IMR-90 (cell line): Measurements from ENCODE around the gene EDN2. TPM values are rescaled to one million over a fixed set of nuclear protein-coding genes. Genes with fewer than 3 reads are reported as not detected.

ENCODE experiments used
- ATAC-seq: fragments of 200-7000 bp; cut with Tn5 transposase; 2 replicates; pipeline ENCODE4 v1.9.1; 2020; ENCODE audit warnings: low read depth, mild to moderate bottlenecking, moderate library complexity
- BruUV-seq: library from RNA; stranded (reverse); fragments of 400-500 nt; replicated peaks from 2 replicates; lab custom pipeline; 2021; lab: Mats Ljungman, UMichigan
- CTCF ChIA-PET: fragments of 300-600 bp; formaldehyde crosslinking; extraction: SDS; loops from one replicate; lab custom pipeline; 2021; ENCODE audit warnings: antibody characterized with exemption; lab: Yijun Ruan, JAX
- POLR2A ChIA-PET: fragments of 300-600 bp; sonication (Branson Sonifier 250); formaldehyde crosslinking; loops from one replicate; lab custom pipeline; 2022; ENCODE audit warnings: antibody characterized with exemption; ENCODE audit not compliant: unreplicated experiment; lab: Charles Lee
- DNase-seq: peaks from one replicate; pipeline ENCODE4 v3.0.0; 2013
- H2AFZ ChIP-seq: replicated peaks from 2 replicates; pipeline ENCODE3; 2013; ENCODE audit warnings: low read length, mild to moderate bottlenecking; ENCODE audit not compliant: poor library complexity
- H2AK5ac ChIP-seq: 2 replicates; pipeline ENCODE4 v1.6.1; 2013; ENCODE audit warnings: low read depth, low read length, inconsistent platforms
- H2AK9ac ChIP-seq: replicated peaks from 2 replicates; pipeline ENCODE3; 2013; ENCODE audit warnings: mild to moderate bottlenecking, low read depth, low read length, moderate library complexity; ENCODE audit not compliant: poor library complexity
- H2BK120ac ChIP-seq: 2 replicates; pipeline ENCODE4 v1.6.1; 2013; ENCODE audit warnings: low read depth, low read length, inconsistent platforms
- H2BK15ac ChIP-seq: 3 replicates; pipeline ENCODE4 v1.6.1; 2013; ENCODE audit warnings: low read depth, low read length, inconsistent platforms
- H2BK20ac ChIP-seq: 2 replicates; pipeline ENCODE4 v1.6.1; 2013; ENCODE audit warnings: low read depth, mild to moderate bottlenecking, inconsistent platforms, low read length, moderate library complexity
- H2BK5ac ChIP-seq: 2 replicates; pipeline ENCODE4 v1.6.1; 2013; ENCODE audit warnings: mild to moderate bottlenecking, low read depth, low read length, inconsistent platforms; ENCODE audit not compliant: poor library complexity, severe bottlenecking
- H3K14ac ChIP-seq: replicated peaks from 2 replicates; pipeline ENCODE4 v1.6.1; 2013; ENCODE audit warnings: low read depth, low read length, inconsistent platforms
- H3K18ac ChIP-seq: 2 replicates; pipeline ENCODE4 v1.6.1; 2013; ENCODE audit warnings: low read depth, low read length, control low read depth
- H3K23ac ChIP-seq: 2 replicates; pipeline ENCODE4 v1.6.1; 2013; ENCODE audit warnings: low read depth, low read length, inconsistent platforms
- H3K27ac ChIP-seq: 2 replicates; pipeline ENCODE4 v1.5.1; 2013; ENCODE audit warnings: mild to moderate bottlenecking, control low read depth, low read length; ENCODE audit not compliant: insufficient read depth
- H3K27me3 ChIP-seq: 2 replicates; pipeline ENCODE4 v1.6.1; 2013; ENCODE audit warnings: low read length; ENCODE audit not compliant: control insufficient read depth, insufficient read depth
- H3K36me3 ChIP-seq: 2 replicates; pipeline ENCODE4 v1.6.1; 2013; ENCODE audit warnings: low read length, mixed read lengths; ENCODE audit not compliant: control insufficient read depth, insufficient read depth
- H3K4ac ChIP-seq: 2 replicates; pipeline ENCODE4 v1.6.1; 2013; ENCODE audit warnings: low read depth, low read length, inconsistent platforms
- H3K4me1 ChIP-seq: 2 replicates; pipeline ENCODE4 v1.6.1; 2013; ENCODE audit warnings: low read length, mixed read lengths; ENCODE audit not compliant: control insufficient read depth, insufficient read depth
- H3K4me2 ChIP-seq: 2 replicates; pipeline ENCODE4 v1.6.1; 2013; ENCODE audit warnings: low read depth, mild to moderate bottlenecking, control low read depth, low read length, moderate library complexity
- H3K4me3 ChIP-seq: 2 replicates; pipeline ENCODE4 v1.5.1; 2013; ENCODE audit warnings: low read depth, mild to moderate bottlenecking, control low read depth, low read length, moderate library complexity; ENCODE audit not compliant: insufficient read depth
- H3K56ac ChIP-seq: 2 replicates; pipeline ENCODE4 v1.6.1; 2013; ENCODE audit warnings: low read length, inconsistent platforms; ENCODE audit not compliant: insufficient read depth; ENCODE audit errors: extremely low read depth
- H3K79me1 ChIP-seq, 2 experiments: 2 replicates each; pipeline ENCODE4 v1.6.1; 2013; ENCODE audit warnings: low read length in 2 of 2, inconsistent platforms in 1 of 2, low read depth in 1 of 2
- H3K9ac ChIP-seq: 2 replicates; pipeline ENCODE4 v1.6.1; 2013; ENCODE audit warnings: low read depth, low read length, control low read depth
- H3K9me1 ChIP-seq: 2 replicates; pipeline ENCODE4 v1.6.1; 2013; ENCODE audit warnings: low read length, inconsistent platforms; ENCODE audit not compliant: insufficient read depth
- H3K9me3 ChIP-seq: 2 replicates; pipeline ENCODE4 v1.6.1; 2013; ENCODE audit warnings: low read length; ENCODE audit not compliant: control insufficient read depth, insufficient read depth
- H4K20me1 ChIP-seq: 2 replicates; pipeline ENCODE4 v1.6.1; 2013; ENCODE audit warnings: low read length, inconsistent platforms; ENCODE audit not compliant: insufficient read depth
- H4K5ac ChIP-seq: 2 replicates; pipeline ENCODE4 v1.6.1; 2013; ENCODE audit warnings: mild to moderate bottlenecking, low read depth, low read length, control low read depth
- H4K8ac ChIP-seq, 2 experiments: 2 replicates each; pipeline ENCODE4 v1.6.1; 2013; ENCODE audit warnings: low read depth in 2 of 2, low read length in 2 of 2, control low read depth in 1 of 2, inconsistent platforms in 1 of 2
- H4K91ac ChIP-seq: 2 replicates; pipeline ENCODE4 v1.6.1; 2013; ENCODE audit warnings: low read depth, low read length, inconsistent platforms; ENCODE audit not compliant: insufficient read depth
- BHLHE40 ChIP-seq: fragments of 150-350 bp; IDR thresholded peaks from 2 replicates; pipeline ENCODE4 v1.6.1; 2016; ENCODE audit warnings: mild to moderate bottlenecking, low read depth, low read length
- CEBPB ChIP-seq: IDR thresholded peaks from 2 replicates; pipeline ENCODE4 v1.6.1; 2012; ENCODE audit warnings: low read depth, low read length, improper control_type of control experiment
- CHD1 ChIP-seq: IDR thresholded peaks from 2 replicates; pipeline ENCODE4 v1.6.1; 2012; ENCODE audit warnings: low read depth, low read length, improper control_type of control experiment
- CTCF ChIP-seq: conservative IDR thresholded peaks from 2 replicates; pipeline ENCODE4 v1.5.1; 2012; ENCODE audit warnings: mild to moderate bottlenecking, low read depth, low read length, improper control_type of control experiment
- ELK1 ChIP-seq: fragments of 150-350 bp; IDR thresholded peaks from 2 replicates; pipeline ENCODE4 v1.6.1; 2016; ENCODE audit warnings: low read depth, mild to moderate bottlenecking, low read length, moderate library complexity, borderline replicate concordance
- FOS ChIP-seq: fragments of 150-350 bp; IDR thresholded peaks from 2 replicates; pipeline ENCODE4 v1.6.1; 2016; ENCODE audit warnings: low read depth, low read length
- MAFK ChIP-seq: IDR thresholded peaks from 2 replicates; pipeline ENCODE4 v1.6.1; 2012; ENCODE audit warnings: low read depth, low read length, improper control_type of control experiment
- MAZ ChIP-seq: IDR thresholded peaks from 2 replicates; pipeline ENCODE4 v1.6.1; 2012; ENCODE audit warnings: low read depth, mild to moderate bottlenecking, low read length, improper control_type of control experiment, moderate library complexity, borderline replicate concordance
- MXI1 ChIP-seq: IDR thresholded peaks from 2 replicates; pipeline ENCODE4 v1.6.1; 2012; ENCODE audit warnings: low read depth, mild to moderate bottlenecking, low read length, moderate library complexity, borderline replicate concordance
- NFE2L2 ChIP-seq: fragments of 150-350 bp; IDR thresholded peaks from 2 replicates; pipeline ENCODE4 v1.6.1; 2016; ENCODE audit warnings: low read depth, mild to moderate bottlenecking, low read length
- POLR2A ChIP-seq: IDR thresholded peaks from 2 replicates; pipeline ENCODE4 v1.6.1; 2012; ENCODE audit warnings: mild to moderate bottlenecking, low read depth, low read length
- RAD21 ChIP-seq: IDR thresholded peaks from 2 replicates; pipeline ENCODE4 v1.6.1; 2012; ENCODE audit warnings: low read length, improper control_type of control experiment
- SMC3 ChIP-seq: fragments of 150-350 bp; IDR thresholded peaks from 2 replicates; pipeline ENCODE4 v1.6.1; 2016; ENCODE audit warnings: low read depth, mild to moderate bottlenecking, antibody characterized with exemption, low read length, moderate library complexity
- USF2 ChIP-seq: fragments of 150-350 bp; IDR thresholded peaks from 2 replicates; pipeline ENCODE4 v1.6.1; 2017; ENCODE audit warnings: mild to moderate bottlenecking, antibody characterized with exemption, low read length, low read depth
- WGBS, 2 experiments: methylation state at CpG; one replicate each; pipeline versions ENCODE4 v1.1.5 to v1.1.7; 2013; ENCODE audit warnings: missing lambda C conversion rate in 2 of 2; ENCODE audit not compliant: insufficient read length in 1 of 2; ENCODE audit errors: extremely low coverage in 2 of 2; 5-methylcytosine and 5-hydroxymethylcytosine counted together
- dilution Hi-C: fragments of 300-500 bp; cut with HindIII; formaldehyde crosslinking; loops from one replicate; pipeline ENCODE4 v1.14.3; 2018; ENCODE audit warnings: low sequenced_read_pairs; ENCODE audit not compliant: unreplicated experiment
- in situ Hi-C: fragments of 300-500 bp; cut with MboI; formaldehyde crosslinking; loops from 3 replicates; pipeline ENCODE4 v1.14.3; 2019; ENCODE audit warnings: low sequenced_read_pairs, inconsistent platforms, mixed read lengths
- intact Hi-C: fragments of 100-400 bp; cut with micrococcal nuclease; formaldehyde crosslinking; loops from 2 replicates; pipeline ENCODE4 v1.10.0; 2022
- polyA plus RNA-seq, 3 experiments: library from polyadenylated mRNA; depleted of rRNA; stranded (reverse); fragments of >200 nt; gene quantifications; 2 replicates each; pipeline ENCODE4 v1.2.3, GENCODE V29; 2012; ENCODE audit warnings: low replicate concordance in 1 of 3
- total RNA-seq: library from RNA; depleted of rRNA; stranded (reverse); fragments of >200 nt; gene quantifications from 2 replicates; pipeline ENCODE4 v1.2.3, GENCODE V29; 2012

EDN2 gene
- total and polyA plus RNA-seq, 2 of the 4 experiments (the other 2 are of a cell fraction): 0.27 TPM; not detected in 1

GRCh38 chr1:41483001-41483850 is 1.3 kb downstream of the EDN2 start:
- ChIA-PET CTCF (no interaction called here), POLR2A (no interaction called here)
- H3K18ac ChIP-seq: peak overlapping the region; percentile 11; the same call in 1 of the 2 replicates
- H4K8ac ChIP-seq: peak overlapping the region; percentile 55 to 85; a peak in 2 of 4 replicates
- peak overlapping the region; percentile 75 for H2AFZ ChIP-seq
- H2BK5ac ChIP-seq: no peak overlapping the region
- H2AK9ac ChIP-seq: peak overlapping the region; percentile 7
- peak overlapping the region; percentile 93 for H3K4ac ChIP-seq
- no peak overlapping the region for H3K4me3 ChIP-seq
- H4K91ac ChIP-seq: peak overlapping the region; percentile 91
- H3K27me3 ChIP-seq: no peaks in the 10 kb centered on the region
- intact Hi-C loops: no loop called here
- H3K9me1 ChIP-seq: peaks cover 18% of the 10 kb centered on the region
- peak overlapping the region; percentile 92 for H2AK5ac ChIP-seq
- dilution Hi-C loops: no loop called here
- no peaks in the 10 kb centered on the region for H3K79me1 ChIP-seq
- no peaks in the 10 kb centered on the region for H4K20me1 ChIP-seq
- DNase-seq (no peak), ATAC-seq (no peak)
- H3K56ac ChIP-seq: no peak overlapping the region
- 0 out of 2 replicates have a peak overlapping the region, but pooled peaks have one; percentile 66 for H4K5ac ChIP-seq
- H2BK20ac ChIP-seq: peak overlapping the region; percentile 93
- no peaks in the 10 kb centered on the region for H3K9me3 ChIP-seq
- peak overlapping the region; percentile 94 for H2BK120ac ChIP-seq
- H3K4me1 ChIP-seq: peaks cover 39% of the 10 kb centered on the region
- no peak overlapping the region for H3K4me2 ChIP-seq
- peak overlapping the region; percentile 88; the same call in 1 of the 2 replicates for H3K23ac ChIP-seq
- no peaks in the 10 kb centered on the region for H3K36me3 ChIP-seq
- BruUV-seq: no TSS peak
- no peak overlapping the region for H3K9ac ChIP-seq
- 0 out of 3 replicates have a peak overlapping the region, but pooled peaks have one; percentile 52 for H2BK15ac ChIP-seq
- in situ Hi-C loops: no loop called here
- H3K27ac ChIP-seq: no peak overlapping the region
- 60% methylated on average over 8 of the region's 21 CpGs; no CpG with 5 or more reads in 1 of the 2 experiments for WGBS, 2 experiments
- H3K14ac ChIP-seq: 0 out of 2 replicates have a peak overlapping the region, but pooled peaks have one; percentile 75
- TF ChIP-seq ELK1 (no peak), USF2 (no peak), CHD1 (no peak), MXI1 (no peak), CEBPB (no peak), RAD21 (no peak), SMC3 (no peak), MAZ (no peak), BHLHE40 (no peak), NFE2L2 (no peak), FOS (no peak), CTCF (no peak), POLR2A (no peak), MAFK (no peak)
